Measurements from ENCODE around the gene FAM184A. TPM values are rescaled to one million over a fixed set of nuclear protein-coding genes. Genes with fewer than 3 reads are reported as not detected.

Gene FAM184A
- total RNA-seq (ENCODE audit: unreplicated experiment) = 134 TPM
- long read RNA-seq, partial matches to known transcripts = 39 of 43 reads
- long read RNA-seq, other reads (novel, unspliced or antisense) = 4 of 43 reads

- Mint-ChIP-seq H3K4me3 (ENCODE audit: unreplicated experiment) (peak within 1 kb of the TSS; percentile 94), H3K36me3 (ENCODE audit: low read depth, unreplicated experiment) (peaks cover 30% of the 10 kb centered on the region), H3K27me3 (ENCODE audit: unreplicated experiment) (peaks cover 12% of the 10 kb centered on the region), H3K9me3 (ENCODE audit: unreplicated experiment) (peaks cover 7% of the 10 kb centered on the region), H3K4me1 (ENCODE audit: unreplicated experiment) (peaks cover 37% of the 10 kb centered on the region), H3K27ac (ENCODE audit: unreplicated experiment) (peak within 1 kb of the TSS; percentile 85)
- DNase-seq (ENCODE audit: low spot score) = peak; percentile 87
- peak; percentile 43 for TF ChIP-seq CTCF (IDR thresholded peaks at IDR 0.05; ENCODE audit: unreplicated experiment)
Observed at GRCh38 chr6:119078376-119079282, at the start of gene FAM184A. TSS of gene FAM184A (minus strand) at chr6:119078664. CDS start at chr6:119078299, 365 bp downstream.

- Mint-ChIP-seq H3K4me1 (ENCODE audit: unreplicated experiment) (peaks cover 12% of the 10 kb centered on the region), H3K9me3 (ENCODE audit: unreplicated experiment) (peaks cover 6% of the 10 kb centered on the region), H3K27me3 (ENCODE audit: unreplicated experiment) (peaks cover 3% of the 10 kb centered on the region)
Observed at GRCh38 chr6:119127627-119128026, 49.2 kb upstream of the FAM184A start.

GRCh38 chr6:119126826-119127225 lies 48.4 kb upstream of the FAM184A start:
- H3K27me3 Mint-ChIP-seq (ENCODE audit: unreplicated experiment) = peaks cover 5% of the 10 kb centered on the region
- H3K4me1 Mint-ChIP-seq (ENCODE audit: unreplicated experiment) = peaks cover 12% of the 10 kb centered on the region
- no peak for DNase-seq (ENCODE audit: low spot score)
- peaks cover 6% of the 10 kb centered on the region for H3K9me3 Mint-ChIP-seq (ENCODE audit: unreplicated experiment)
- no peaks in the 10 kb centered on the region for H3K36me3 Mint-ChIP-seq (ENCODE audit: low read depth, unreplicated experiment)
- TF ChIP-seq CTCF (IDR thresholded peaks at IDR 0.05; ENCODE audit: unreplicated experiment) = no peak
- peak overlapping the region; percentile 42 for H3K4me3 Mint-ChIP-seq (ENCODE audit: unreplicated experiment)
- H3K27ac Mint-ChIP-seq (ENCODE audit: unreplicated experiment) = no peak overlapping the region

More at GRCh38 chr6:119127627-119128026, 49.2 kb upstream of the FAM184A start:
- no peak for DNase-seq (ENCODE audit: low spot score)
- Mint-ChIP-seq H3K27ac (ENCODE audit: unreplicated experiment) (no peak overlapping the region), H3K36me3 (ENCODE audit: low read depth, unreplicated experiment) (no peaks in the 10 kb centered on the region), H3K4me3 (ENCODE audit: unreplicated experiment) (no peak overlapping the region)
- no peak for TF ChIP-seq CTCF (IDR thresholded peaks at IDR 0.05; ENCODE audit: unreplicated experiment)

GRCh38 chr6:119126140-119126539 lies 47.7 kb upstream of the FAM184A start:
- H3K9me3 Mint-ChIP-seq (ENCODE audit: unreplicated experiment) = peaks cover 6% of the 10 kb centered on the region
- DNase-seq (ENCODE audit: low spot score) = no peak
- no peak overlapping the region for H3K27ac Mint-ChIP-seq (ENCODE audit: unreplicated experiment)
- peaks cover 5% of the 10 kb centered on the region for H3K27me3 Mint-ChIP-seq (ENCODE audit: unreplicated experiment)
- H3K4me3 Mint-ChIP-seq (ENCODE audit: unreplicated experiment) = no peak overlapping the region
- no peak for TF ChIP-seq CTCF (IDR thresholded peaks at IDR 0.05; ENCODE audit: unreplicated experiment)
- H3K4me1 Mint-ChIP-seq (ENCODE audit: unreplicated experiment) = peaks cover 12% of the 10 kb centered on the region
- H3K36me3 Mint-ChIP-seq (ENCODE audit: low read depth, unreplicated experiment) = no peaks in the 10 kb centered on the region

GRCh38 chr6:119125576-119125975 lies 47.1 kb upstream of the FAM184A start:
- no peak for TF ChIP-seq CTCF (IDR thresholded peaks at IDR 0.05; ENCODE audit: unreplicated experiment)
- no peak overlapping the region for H3K4me3 Mint-ChIP-seq (ENCODE audit: unreplicated experiment)
- H3K27ac Mint-ChIP-seq (ENCODE audit: unreplicated experiment) = no peak overlapping the region
- H3K27me3 Mint-ChIP-seq (ENCODE audit: unreplicated experiment) = peaks cover 5% of the 10 kb centered on the region
- DNase-seq (ENCODE audit: low spot score) = no peak
- no peaks in the 10 kb centered on the region for H3K36me3 Mint-ChIP-seq (ENCODE audit: low read depth, unreplicated experiment)
- peaks cover 12% of the 10 kb centered on the region for H3K4me1 Mint-ChIP-seq (ENCODE audit: unreplicated experiment)
- peaks cover 6% of the 10 kb centered on the region for H3K9me3 Mint-ChIP-seq (ENCODE audit: unreplicated experiment)
